Tibial nerve (tissue), 4 donors: Measurements from ENCODE around the gene HIF1A. TPM values are rescaled to one million over a fixed set of nuclear protein-coding genes. Genes with fewer than 3 reads are reported as not detected.

Experiments
- DNase-seq, 2 donors: peaks; one replicate each; pipeline ENCODE4 v3.0.0-alpha.2; 2019; ENCODE audit warnings: low spot score in 2 of 2
- H3K27ac ChIP-seq, 4 donors: fragments of 200-600 bp; sonication (generic) in 3 of 4; one replicate each; pipeline ENCODE4 v1.5.1; 2017 to 2019; ENCODE audit warnings: mild to moderate bottlenecking in 1 of 4
- H3K27me3 ChIP-seq, 2 donors: fragments of 200-600 bp; sonication (generic) in 1 of 2; one replicate each; pipeline versions ENCODE4 v1.5.1 to v1.6.0; 2017 to 2019
- H3K36me3 ChIP-seq, 3 donors: fragments of 200-600 bp; sonication (generic); one replicate each; pipeline ENCODE4 v1.5.1; 2018 to 2019
- H3K4me1 ChIP-seq, 4 donors: fragments of 200-600 bp; sonication (generic) in 3 of 4; one replicate each; pipeline ENCODE4 v1.5.1; 2017 to 2019
- H3K4me3 ChIP-seq, 4 donors: fragments of 200-600 bp; sonication (generic) in 3 of 4; one replicate each; pipeline ENCODE4 v1.5.1; 2017 to 2019; ENCODE audit warnings: mild to moderate bottlenecking in 1 of 4, moderate library complexity in 1 of 4
- H3K9me3 ChIP-seq, 4 donors: fragments of 200-600 bp; sonication (generic) in 3 of 4; one replicate each; pipeline ENCODE4 v1.5.1; 2017 to 2019
- EP300 ChIP-seq, 2 donors: sonication (generic); formaldehyde crosslinking; IDR thresholded peaks; one replicate each; pipeline ENCODE4 v1.6.1; 2017; ENCODE audit warnings: antibody characterized with exemption in 2 of 2, mild to moderate bottlenecking in 1 of 2
- POLR2A ChIP-seq, 2 donors: fragments of 450-650 bp; IDR thresholded peaks; one replicate each; pipeline ENCODE4 v1.6.1; 2017; ENCODE audit warnings: antibody characterized with exemption in 2 of 2, mild to moderate bottlenecking in 2 of 2, moderate library complexity in 2 of 2
- WGBS, 2 donors: methylation state at CpG; one replicate each; pipeline ENCODE4 v1.1.5; 2018; 5-methylcytosine and 5-hydroxymethylcytosine counted together
- total RNA-seq, 4 donors: library from RNA; depleted of rRNA; stranded (reverse); fragments of >200 nt; gene quantifications; one replicate each; pipeline ENCODE4 v1.1.0, GENCODE V29; 2016
- TF ChIP-seq, protein P1 (sequence below), 5 experiments: fragments of 200-600 bp in 3 of 5; fragments of 450-650 bp in 2 of 5; sonication (generic) in 3 of 5; IDR thresholded peaks; one replicate each; pipeline ENCODE4 v1.5.1; 2016 to 2019; ENCODE audit warnings: antibody characterized with exemption in 5 of 5, mild to moderate bottlenecking in 3 of 5, moderate library complexity in 2 of 5

The HIF1A gene
- total RNA-seq, 4 donors from 2014 or later: 37.9 to 80.4 (median 59.4) TPM

DNA sequence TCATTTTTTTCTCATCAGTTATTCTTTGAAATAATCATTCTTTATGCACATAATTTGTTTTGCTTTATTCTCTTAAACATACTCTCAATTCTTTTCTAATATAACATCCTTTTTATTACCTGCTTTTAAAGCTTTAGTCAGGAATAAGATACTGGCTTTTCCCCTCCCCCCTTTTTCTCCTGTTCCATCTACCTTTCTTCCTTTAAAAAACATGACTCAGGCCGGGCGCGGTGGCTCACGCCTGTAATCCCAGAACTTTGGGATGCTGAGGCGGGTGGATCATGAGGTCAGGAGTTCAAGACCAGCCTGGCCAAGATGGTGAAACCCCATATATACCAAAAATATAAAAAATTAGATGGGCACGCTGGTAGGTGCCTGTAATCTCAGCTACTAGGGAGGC lies 25.4 kb downstream of the HIF1A start:
- 80 to 83% methylated on average over 6 of the region's 6 CpGs for WGBS, 2 donors
- no peak for DNase-seq

DNA sequence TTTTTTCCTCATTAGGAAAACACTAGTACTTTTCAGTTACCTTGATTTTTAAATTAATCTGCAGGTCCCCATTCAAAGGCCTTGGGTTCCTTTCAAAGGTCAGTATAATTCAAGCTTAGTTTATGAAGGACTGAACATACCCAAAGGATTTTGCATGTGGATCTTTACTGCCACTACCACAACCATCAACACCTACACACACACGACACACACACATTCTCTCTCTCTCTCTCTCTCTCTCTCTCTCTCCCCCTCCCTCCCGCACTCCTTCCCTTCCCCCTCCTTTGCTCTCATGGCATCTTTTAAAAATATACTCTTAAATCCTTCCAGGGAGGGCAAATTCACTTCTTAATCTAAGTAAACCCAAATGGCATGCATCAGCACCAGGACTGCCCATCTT lies 28.8 kb downstream of the HIF1A start:
- Histone ChIP-seq H3K36me3 (peaks cover 0 to 59% (median 4%) of the 10 kb centered on the region in 3 donors), H3K4me1 (peaks cover 0 to 5% (median under 1%) of the 10 kb centered on the region in 4 donors), H3K27ac (no peak overlapping the region), H3K27me3 (no peaks in the 10 kb centered on the region), H3K9me3 (no peaks in the 10 kb centered on the region), H3K4me3 (no peak overlapping the region)
- WGBS, 2 donors: 76 to 84% methylated on average over 2 of the region's 2 CpGs
- DNase-seq: no peak
- TF ChIP-seq EP300 (IDR thresholded peaks at IDR 0.05) (no peak), POLR2A (IDR thresholded peaks at IDR 0.05) (no peak)
- TF ChIP-seq, protein P1, sequence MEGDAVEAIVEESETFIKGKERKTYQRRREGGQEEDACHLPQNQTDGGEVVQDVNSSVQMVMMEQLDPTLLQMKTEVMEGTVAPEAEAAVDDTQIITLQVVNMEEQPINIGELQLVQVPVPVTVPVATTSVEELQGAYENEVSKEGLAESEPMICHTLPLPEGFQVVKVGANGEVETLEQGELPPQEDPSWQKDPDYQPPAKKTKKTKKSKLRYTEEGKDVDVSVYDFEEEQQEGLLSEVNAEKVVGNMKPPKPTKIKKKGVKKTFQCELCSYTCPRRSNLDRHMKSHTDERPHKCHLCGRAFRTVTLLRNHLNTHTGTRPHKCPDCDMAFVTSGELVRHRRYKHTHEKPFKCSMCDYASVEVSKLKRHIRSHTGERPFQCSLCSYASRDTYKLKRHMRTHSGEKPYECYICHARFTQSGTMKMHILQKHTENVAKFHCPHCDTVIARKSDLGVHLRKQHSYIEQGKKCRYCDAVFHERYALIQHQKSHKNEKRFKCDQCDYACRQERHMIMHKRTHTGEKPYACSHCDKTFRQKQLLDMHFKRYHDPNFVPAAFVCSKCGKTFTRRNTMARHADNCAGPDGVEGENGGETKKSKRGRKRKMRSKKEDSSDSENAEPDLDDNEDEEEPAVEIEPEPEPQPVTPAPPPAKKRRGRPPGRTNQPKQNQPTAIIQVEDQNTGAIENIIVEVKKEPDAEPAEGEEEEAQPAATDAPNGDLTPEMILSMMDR (IDR thresholded peaks at IDR 0.05): no peak

More for the DNA sequence above, 25.4 kb downstream of the HIF1A start:
- H3K36me3 ChIP-seq: peaks cover 0 to 35% (median 0%) of the 10 kb centered on the region in 3 donors
- H3K4me1 ChIP-seq: peaks cover 0 to 34% (median 6%) of the 10 kb centered on the region in 4 donors
- H3K9me3 ChIP-seq: no peaks in the 10 kb centered on the region
- no peak overlapping the region for H3K27ac ChIP-seq
- no peaks in the 10 kb centered on the region for H3K27me3 ChIP-seq
- no peak overlapping the region for H3K4me3 ChIP-seq
- TF ChIP-seq, protein P1 (IDR thresholded peaks at IDR 0.05): no peak
- TF ChIP-seq EP300 (IDR thresholded peaks at IDR 0.05) (no peak), POLR2A (IDR thresholded peaks at IDR 0.05) (no peak)

DNA sequence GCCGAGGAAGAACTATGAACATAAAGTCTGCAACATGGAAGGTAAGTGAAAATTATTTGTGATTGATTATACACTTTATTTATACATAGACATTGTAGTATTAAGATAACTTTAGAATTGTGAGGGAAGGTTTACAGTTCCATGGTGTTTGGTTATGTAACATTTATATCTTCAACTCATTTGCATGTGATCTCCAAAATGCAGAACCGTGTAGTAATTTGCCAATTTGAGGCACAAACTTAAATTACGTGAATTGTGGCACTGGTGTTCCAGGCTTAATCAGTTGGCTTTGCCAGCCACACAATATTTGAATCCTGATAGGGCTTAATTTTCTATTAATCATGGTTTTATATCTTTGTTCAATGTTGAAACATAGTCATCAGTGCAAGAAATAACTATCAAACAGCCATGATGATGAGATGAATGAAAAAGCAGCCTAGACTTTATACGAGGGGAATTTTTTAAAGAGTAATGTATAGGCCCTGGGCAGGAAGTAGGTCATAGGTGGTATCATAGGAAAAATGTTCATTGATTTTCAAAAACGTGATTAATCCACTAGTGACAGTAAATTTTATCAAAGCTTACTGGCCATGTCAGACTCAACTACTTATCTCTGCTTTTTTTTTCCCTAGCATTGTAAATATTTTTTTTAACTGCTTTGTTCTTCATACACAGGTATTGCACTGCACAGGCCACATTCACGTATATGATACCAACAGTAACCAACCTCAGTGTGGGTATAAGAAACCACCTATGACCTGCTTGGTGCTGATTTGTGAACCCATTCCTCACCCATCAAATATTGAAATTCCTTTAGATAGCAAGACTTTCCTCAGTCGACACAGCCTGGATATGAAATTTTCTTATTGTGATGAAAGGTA lies 31.7 kb downstream of the HIF1A start:
- H3K36me3 ChIP-seq: peaks cover 0 to 65% (median 4%) of the 10 kb centered on the region in 3 donors
- WGBS, 2 donors: 83 to 85% methylated on average over 7 of the region's 7 CpGs

DNA sequence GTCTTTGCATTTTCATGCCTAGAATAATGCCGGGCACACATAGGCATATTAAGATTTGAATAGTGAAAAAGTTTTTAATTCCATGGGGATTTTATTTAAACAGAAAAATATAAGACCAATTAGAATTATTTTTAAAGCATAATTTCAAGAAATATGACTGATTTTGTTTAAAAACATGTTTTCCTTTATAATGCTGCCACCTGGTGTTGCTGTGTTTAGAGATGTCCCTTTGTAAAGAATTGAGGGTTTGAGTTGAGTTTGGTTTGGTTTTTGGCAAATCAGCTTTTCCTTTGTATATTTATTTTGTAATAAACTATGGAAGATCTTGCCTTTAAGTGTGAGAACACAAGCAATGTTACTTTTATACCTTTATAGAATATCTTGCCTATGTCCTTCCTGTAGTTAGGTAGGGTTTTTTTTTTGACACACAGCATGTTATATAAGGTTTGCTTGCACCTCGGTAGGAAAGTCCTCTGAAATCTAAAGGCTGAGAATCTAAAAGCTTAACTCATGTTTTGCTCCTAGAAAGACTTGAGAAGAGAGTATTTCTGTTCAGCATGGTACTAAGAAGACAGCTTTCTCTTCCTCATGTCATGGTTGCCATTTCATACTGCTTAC lies 35.6 kb downstream of the HIF1A start:
- WGBS, 2 donors: 73 to 75% methylated on average over 2 of the region's 2 CpGs
- no peak overlapping the region for H3K4me3 ChIP-seq
- no peaks in the 10 kb centered on the region for H3K9me3 ChIP-seq
- H3K27me3 ChIP-seq: no peaks in the 10 kb centered on the region
- H3K27ac ChIP-seq: no peak overlapping the region
- DNase-seq: peak in 1 of 2 donors; percentile 31
- TF ChIP-seq EP300 (IDR thresholded peaks at IDR 0.05): no peak
- TF ChIP-seq, protein P1 (IDR thresholded peaks at IDR 0.05): peak in 4 of 5 experiments; percentile 37 to 56 (median 52)
- no peaks in the 10 kb centered on the region for H3K4me1 ChIP-seq
- peaks cover 0 to 71% (median 7%) of the 10 kb centered on the region in 3 donors for H3K36me3 ChIP-seq

More for the DNA sequence above, 31.7 kb downstream of the HIF1A start:
- Histone ChIP-seq H3K27ac (no peak overlapping the region), H3K4me1 (no peaks in the 10 kb centered on the region), H3K4me3 (no peak overlapping the region), H3K27me3 (no peaks in the 10 kb centered on the region), H3K9me3 (no peaks in the 10 kb centered on the region)
- TF ChIP-seq EP300 (IDR thresholded peaks at IDR 0.05): no peak
- TF ChIP-seq POLR2A (IDR thresholded peaks at IDR 0.05): no peak
- TF ChIP-seq, protein P1 (IDR thresholded peaks at IDR 0.05): no peak
- no peak for DNase-seq

DNA sequence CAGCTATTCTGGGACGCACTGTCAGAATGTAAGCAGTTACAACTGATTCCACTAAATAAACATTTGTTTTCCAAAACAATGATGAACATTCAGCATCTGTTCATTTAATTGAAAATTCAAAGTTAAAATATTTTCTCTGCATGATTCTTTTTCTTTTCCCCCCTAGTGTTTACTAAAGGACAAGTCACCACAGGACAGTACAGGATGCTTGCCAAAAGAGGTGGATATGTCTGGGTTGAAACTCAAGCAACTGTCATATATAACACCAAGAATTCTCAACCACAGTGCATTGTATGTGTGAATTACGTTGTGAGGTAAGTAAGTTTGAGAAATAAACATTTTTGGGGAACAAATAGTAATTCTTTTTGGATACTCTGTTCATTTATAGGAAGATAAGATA lies 38.7 kb downstream of the HIF1A start:
- Histone ChIP-seq H3K4me3 (no peak overlapping the region), H3K4me1 (no peaks in the 10 kb centered on the region), H3K27ac (no peak overlapping the region), H3K9me3 (no peaks in the 10 kb centered on the region), H3K36me3 (peaks cover 6 to 81% (median 19%) of the 10 kb centered on the region in 3 donors), H3K27me3 (no peaks in the 10 kb centered on the region)
- no peak for TF ChIP-seq POLR2A (IDR thresholded peaks at IDR 0.05)
- TF ChIP-seq, protein P1 (IDR thresholded peaks at IDR 0.05): no peak
- no peak for TF ChIP-seq EP300 (IDR thresholded peaks at IDR 0.05)
- no peak for DNase-seq
- WGBS, 2 donors: 82 to 90% methylated on average over 2 of the region's 2 CpGs
